ENCODE data around the gene MAML3.

- TF ChIP-seq CTCF (IDR thresholded peaks at IDR 0.05; ENCODE audit: low read depth, low read length): peak; percentile 9
- TF ChIP-seq MAX (IDR thresholded peaks at IDR 0.05; ENCODE audit: low read depth, low read length): no peak
These were observed 449.0 kb downstream of the MAML3 start for GRCh38 chr4:139704915-139705485.

Measured in NB4 (cell line).